HG02840 (cell line): Measurements from ENCODE around the gene ETS2.
"Not testable (repeated sequence)": the region's sequence is repeated elsewhere in the genome, so short reads cannot be mapped to it uniquely, and the experiment has no call there.

ENCODE experiments used
- ATAC-seq: cut with Tn5 transposase; IDR thresholded peaks from one replicate; pipeline ENCODE4 v1.9.1; 2021; ENCODE audit warnings: mild to moderate bottlenecking, moderate library complexity, moderate number of reproducible peaks; ENCODE audit not compliant: unreplicated experiment, low FRiP score

Gene ETS2

DNA sequence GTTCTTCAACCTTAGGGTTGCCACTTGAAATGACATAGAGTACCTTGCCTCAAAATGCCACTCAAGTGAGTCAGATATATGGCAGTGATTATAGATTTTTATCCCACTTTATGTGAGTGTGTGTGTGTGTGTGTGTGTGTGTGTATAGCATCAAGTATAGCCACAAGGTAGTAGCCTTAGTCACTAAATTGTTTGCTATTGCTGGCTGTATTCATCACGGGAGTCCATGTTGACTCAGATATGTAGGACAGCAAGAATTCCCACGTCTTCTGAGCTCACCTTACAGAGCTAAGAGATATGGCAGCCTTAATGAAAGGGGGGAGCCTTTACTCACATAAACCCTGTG lies 9.3 kb downstream of the ETS2 start:
- no peak for ATAC-seq

- no peak for ATAC-seq
These were observed 10.8 kb downstream of the ETS2 start for GRCh38 chr21:38816400-38816977.

DNA sequence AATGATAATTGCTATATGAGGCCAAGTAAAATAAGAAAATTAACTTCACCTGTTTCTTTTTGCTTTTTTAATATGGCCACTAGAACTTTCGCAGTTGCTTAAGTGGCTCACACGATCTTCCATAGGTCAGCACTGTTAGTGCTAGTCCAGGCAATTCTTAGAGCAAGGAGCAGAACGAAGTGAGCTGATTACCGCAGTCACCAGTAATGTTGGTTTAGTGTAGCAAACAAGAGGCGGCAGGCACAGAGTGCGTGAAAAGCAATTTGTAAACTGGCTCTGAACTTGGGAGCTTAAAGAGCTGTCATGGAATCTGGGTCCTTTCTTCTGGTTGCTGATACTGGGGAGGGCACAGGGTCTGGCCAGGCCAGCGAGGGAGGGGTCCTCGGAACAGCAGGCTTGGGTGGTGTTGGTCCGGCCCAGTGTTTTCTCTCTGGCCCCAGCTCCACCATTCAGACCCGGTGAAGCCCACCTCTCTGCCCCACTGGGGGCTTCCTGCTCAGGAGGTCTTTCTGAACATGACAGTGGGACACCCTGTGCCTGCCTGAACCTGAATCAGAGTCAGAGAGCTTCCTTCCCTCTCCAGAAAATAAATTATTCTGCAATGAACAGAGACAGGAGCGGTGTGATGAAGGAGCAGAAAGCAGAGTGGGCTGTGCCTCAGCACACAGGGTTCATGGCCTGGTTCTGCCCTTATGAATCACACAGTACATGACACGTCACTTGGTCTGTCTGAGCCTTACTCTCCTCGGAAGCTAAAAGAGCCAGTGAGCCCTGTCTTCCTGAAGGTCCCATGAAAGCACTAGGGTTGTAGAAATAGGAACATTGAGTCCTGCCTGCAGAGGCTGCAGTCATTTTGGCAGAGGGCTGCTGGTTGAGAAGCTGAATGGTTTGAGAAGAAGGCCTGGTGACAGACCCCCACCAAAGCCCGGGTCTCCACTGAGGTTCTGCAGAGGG lies 11.9 kb downstream of the ETS2 start:
- ATAC-seq = no peak

DNA sequence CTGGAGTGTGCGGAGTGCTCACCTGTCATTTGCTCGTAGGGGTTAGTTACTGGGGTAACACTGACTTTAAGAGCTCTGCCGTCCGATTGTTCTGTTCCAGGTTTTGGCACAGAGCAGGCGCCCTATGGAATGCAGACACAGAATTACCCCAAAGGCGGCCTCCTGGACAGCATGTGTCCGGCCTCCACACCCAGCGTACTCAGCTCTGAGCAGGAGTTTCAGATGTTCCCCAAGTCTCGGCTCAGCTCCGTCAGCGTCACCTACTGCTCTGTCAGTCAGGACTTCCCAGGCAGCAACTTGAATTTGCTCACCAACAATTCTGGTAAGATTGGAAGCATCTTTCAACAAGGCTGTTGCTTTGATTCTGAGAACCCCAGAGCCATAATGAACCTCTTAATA lies 12.6 kb downstream of the ETS2 start:
- ATAC-seq = no peak

DNA sequence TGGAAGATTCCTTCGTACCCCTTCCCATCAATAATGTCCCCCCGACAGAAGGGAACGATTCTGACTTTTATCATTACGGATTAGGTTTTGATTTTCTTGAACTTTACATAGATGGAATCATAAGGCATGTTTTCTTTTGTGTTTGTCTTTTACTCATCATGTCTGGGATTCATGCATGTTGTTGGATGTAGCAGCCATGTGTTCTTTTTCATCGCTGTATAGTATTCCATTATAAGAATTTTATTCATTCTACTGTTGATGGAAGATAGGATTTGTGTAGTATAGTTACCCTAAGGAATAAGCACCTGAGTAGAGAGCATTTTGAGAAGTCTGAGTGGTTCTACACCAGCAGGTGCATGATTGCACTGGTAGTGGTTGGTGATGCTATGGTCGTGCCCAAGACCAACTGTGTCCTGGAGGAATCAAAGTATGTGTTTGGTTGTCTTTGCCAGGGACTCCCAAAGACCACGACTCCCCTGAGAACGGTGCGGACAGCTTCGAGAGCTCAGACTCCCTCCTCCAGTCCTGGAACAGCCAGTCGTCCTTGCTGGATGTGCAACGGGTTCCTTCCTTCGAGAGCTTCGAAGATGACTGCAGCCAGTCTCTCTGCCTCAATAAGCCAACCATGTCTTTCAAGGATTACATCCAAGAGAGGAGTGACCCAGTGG lies 13.5 kb downstream of the ETS2 start:
- ATAC-seq = no peak

- ATAC-seq = no peak
These were observed 14.0 kb downstream of the ETS2 start for GRCh38 chr21:38819719-38820159.

DNA sequence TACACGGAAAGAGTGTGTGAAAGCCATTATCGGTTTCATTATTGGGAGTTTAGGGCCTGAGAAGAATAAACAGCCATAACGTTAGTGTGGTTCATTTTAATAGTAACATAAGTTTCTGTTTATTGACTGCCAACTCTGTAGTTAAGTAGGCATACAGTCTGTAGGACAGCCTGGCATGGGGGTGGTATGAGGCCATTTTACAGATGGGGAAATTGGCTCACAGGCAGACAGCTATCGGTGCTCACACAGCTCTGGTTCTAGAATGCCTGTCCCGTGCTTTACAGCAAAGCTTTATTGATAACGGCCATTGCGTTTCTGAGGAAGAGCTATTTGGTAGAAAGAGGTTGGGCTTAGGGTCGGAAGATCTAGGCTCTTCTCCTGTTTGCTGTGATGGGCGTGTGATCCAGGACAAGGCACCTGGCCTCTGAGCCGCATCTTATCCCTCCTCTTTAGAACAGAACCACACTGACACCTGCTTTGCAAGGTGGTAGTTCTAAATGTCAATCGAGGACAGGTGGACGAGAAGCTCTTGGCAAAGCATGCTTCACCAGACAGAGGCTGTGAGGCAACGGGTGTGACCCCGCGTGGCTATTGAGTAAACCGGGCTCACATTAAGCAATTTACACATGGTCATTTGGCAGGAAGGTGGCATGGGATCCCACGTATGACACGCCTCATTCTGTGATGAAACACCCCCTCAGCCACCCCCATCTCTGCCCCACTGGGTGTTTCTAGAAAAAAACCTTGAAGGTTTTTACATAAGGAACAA lies 14.9 kb downstream of the ETS2 start:
- no peak for ATAC-seq

GRCh38 chr21:38821248-38821647 lies 15.5 kb downstream of the ETS2 start:
- no peak for ATAC-seq

GRCh38 chr21:38821959-38822682 lies 16.4 kb downstream of the ETS2 start:
- ATAC-seq = no peak

DNA sequence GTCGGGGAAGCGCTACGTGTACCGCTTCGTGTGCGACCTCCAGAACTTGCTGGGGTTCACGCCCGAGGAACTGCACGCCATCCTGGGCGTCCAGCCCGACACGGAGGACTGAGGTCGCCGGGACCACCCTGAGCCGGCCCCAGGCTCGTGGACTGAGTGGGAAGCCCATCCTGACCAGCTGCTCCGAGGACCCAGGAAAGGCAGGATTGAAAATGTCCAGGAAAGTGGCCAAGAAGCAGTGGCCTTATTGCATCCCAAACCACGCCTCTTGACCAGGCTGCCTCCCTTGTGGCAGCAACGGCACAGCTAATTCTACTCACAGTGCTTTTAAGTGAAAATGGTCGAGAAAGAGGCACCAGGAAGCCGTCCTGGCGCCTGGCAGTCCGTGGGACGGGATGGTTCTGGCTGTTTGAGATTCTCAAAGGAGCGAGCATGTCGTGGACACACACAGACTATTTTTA lies 17.1 kb downstream of the ETS2 start:
- ATAC-seq = no peak

GRCh38 chr21:38823737-38824123 lies 18.0 kb downstream of the ETS2 start:
- no peak for ATAC-seq

DNA sequence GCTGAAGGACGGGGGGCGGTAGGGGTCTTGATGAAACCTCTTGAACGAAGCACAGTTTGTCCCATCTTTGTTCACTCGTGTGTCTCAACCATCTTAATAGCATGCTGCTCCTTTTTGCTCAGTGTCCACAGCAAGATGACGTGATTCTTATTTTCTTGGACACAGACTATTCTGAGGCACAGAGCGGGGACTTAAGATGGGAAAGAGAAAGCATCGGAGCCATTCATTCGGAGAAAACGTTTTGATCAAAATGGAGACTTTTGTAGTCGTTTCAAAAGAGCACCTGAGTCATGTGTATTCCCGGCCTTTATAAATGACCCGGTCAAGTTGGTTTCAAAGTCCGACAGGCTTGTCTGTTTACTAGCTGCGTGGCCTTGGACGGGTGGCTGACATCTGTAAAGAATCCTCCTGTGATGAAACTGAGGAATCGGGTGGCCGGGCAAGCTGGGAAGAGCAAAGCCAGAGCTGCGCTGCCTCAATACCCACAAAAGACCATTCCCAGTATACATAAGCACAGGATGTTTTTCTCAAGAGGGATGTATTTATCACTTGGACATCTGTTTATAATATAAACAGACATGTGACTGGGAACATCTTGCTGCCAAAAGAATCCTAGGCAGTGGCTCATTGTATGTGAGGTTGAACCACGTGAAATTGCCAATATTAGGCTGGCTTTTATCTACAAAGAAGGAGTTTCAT lies 18.5 kb downstream of the ETS2 start:
- ATAC-seq = no peak

DNA sequence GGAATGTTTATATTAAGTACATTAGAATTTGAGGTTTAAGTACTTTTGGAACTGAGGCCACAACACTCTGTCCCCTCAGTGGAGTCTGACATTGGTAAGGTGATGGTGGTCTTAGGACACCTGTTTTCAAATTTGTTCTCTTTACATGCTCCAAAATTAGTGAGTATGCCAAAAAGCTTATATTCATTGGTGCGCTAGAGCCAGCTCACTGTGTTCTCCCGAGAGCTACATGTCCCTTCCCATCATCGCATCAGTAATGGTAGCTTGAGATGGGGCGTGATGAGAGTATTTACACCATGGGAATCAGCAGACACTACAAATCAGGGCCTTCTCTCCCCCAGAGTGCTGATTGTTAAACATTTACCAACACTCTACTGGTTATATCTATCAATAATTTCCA lies 19.5 kb downstream of the ETS2 start:
- ATAC-seq = no peak

- no peak for ATAC-seq
These were observed 20.2 kb downstream of the ETS2 start for GRCh38 chr21:38825921-38826320.

DNA sequence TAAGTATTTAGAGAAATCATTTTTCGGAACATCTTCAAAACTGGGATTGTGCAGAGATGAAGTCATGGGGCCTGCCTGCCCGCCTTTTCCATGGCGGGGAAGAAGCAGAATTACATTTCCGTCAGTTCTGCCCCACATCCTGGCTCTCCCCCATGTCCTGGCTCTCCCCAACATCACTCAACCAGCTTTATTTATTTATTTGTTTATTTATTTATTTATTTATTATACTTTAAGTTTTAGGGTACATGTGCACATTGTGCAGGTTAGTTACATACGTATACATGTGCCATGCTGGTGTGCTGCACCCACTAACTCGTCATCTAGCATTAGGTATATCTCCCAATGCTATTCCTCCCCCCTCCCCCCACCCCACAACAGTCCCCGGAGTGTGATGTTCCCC lies 22.4 kb downstream of the ETS2 start:
- not testable (repeated sequence) for ATAC-seq

DNA sequence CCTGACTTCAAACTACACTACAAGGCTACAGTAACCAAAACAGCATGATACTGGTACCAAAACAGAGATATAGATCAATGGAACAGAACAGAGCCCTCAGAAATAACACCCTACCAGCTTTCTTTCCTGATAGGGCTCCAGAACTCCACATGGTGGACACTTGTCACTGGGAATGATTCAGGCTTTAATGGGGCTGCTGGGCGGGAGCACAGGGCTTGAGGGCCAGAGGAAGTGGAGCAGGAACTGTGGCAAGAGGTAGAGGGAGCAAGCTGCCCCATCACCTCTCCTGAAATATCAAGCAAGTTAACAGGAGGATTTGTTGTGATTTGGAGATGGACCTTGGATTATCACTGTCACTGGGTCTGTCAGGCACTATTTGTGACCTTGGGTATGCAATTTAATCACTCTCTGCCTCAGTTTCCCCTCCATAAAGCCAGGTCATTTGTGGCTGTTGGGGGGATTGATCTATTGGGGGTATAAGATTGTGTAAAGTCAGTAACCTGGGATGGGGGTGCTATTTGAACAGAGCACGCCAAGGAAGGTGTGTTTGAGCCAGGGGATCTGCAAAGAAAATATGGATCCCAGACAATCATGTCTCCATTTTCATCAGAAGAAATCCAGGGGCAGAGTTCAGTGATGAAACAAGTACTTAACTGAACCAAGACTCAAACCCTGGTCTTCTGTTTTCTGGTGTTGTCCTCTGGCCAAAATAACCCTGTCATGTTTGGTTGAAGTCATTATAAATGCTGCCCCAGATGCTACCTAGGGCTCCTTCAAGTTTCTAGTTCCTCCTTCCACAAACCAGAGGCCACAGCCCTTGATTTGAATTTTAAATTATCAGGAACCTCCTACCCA lies 25.2 kb downstream of the ETS2 start:
- ATAC-seq = peak; percentile 76

DNA sequence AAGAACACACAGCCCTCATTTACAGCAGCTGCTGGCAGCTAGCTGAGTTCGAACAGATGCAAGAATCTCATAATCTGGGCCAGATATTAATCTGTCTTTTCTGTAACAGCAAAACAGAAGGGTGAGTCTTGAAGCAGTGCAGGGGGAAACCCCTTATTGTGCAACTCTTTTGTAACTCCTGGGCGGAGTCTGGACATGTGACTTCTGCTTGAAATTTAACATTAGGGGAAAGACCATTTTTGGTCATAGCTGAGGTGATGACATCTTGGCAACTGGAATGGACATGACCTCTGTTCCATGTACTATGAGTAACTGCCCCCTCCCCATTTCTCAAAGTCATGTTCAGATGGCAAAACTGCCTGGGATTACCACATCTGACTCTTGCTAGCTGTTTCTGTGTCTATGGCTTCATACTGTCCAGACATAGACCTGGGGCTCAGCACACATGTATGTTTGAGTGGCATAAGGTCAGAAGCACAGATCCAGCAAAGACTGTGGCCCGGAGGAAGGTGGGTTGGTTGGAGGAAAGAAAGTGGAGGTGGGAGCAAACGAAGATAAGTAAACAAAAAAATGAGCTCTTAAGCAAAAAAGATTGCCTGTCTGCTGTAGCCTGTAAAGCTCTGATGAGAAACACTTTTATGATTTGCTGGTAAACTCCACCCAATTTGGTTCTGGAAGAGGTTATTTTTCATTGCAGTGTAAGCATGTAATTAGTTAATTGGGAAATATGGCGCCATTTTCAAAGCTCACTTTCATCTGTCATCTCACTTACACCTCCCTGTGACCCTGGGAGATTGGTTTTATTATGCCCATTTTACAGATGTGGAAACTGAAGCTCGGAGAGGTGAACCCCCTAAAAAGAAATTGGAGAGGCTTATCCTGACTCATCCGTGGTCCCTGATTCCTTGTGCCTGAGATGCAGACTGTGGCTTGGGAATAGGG lies 26.1 kb downstream of the ETS2 start:
- ATAC-seq = peak; percentile 82
